Astrocyte (in vitro differentiated cells and primary cell): ENCODE data around the gene SUPT5H. TPM values are rescaled to one million over a fixed set of nuclear protein-coding genes. Genes with fewer than 3 reads are reported as not detected.

Source experiments
- DNase-seq: peaks from one replicate; pipeline ENCODE4 v3.0.0-alpha.2; 2010; ENCODE audit warnings: low read depth
- FAIRE-seq: peaks from 2 replicates; lab custom pipeline; 2011; peaks lifted over from hg19 to GRCh38; lab: Jason Lieb, UNC
- H2AFZ ChIP-seq: 2 replicates; pipeline ENCODE4 v1.6.0; 2012; ENCODE audit warnings: low read depth, low read length, inconsistent platforms
- H3K27ac ChIP-seq: 2 replicates; pipeline ENCODE4 v1.5.1; 2011; ENCODE audit warnings: low read depth, low read length, inconsistent platforms
- H3K27me3 ChIP-seq: 2 replicates; pipeline ENCODE4 v1.6.0; 2011; ENCODE audit warnings: low read length, inconsistent platforms; ENCODE audit not compliant: insufficient read depth
- H3K36me3 ChIP-seq: 2 replicates; pipeline ENCODE4 v1.5.1; 2011; ENCODE audit warnings: low read length, inconsistent platforms; ENCODE audit not compliant: insufficient read depth
- H3K4me1 ChIP-seq: 2 replicates; pipeline ENCODE4 v1.5.1; 2011; ENCODE audit warnings: low read length, inconsistent platforms; ENCODE audit not compliant: insufficient read depth
- H3K4me2 ChIP-seq: 2 replicates; pipeline ENCODE4 v1.6.0; 2012; ENCODE audit warnings: low read length, inconsistent platforms
- H3K4me3 ChIP-seq: 2 replicates; pipeline ENCODE4 v1.5.1; 2011; ENCODE audit warnings: low read depth, mild to moderate bottlenecking, low read length, inconsistent platforms; ENCODE audit not compliant: insufficient read depth
- H3K79me2 ChIP-seq: 2 replicates; pipeline ENCODE4 v1.6.0; 2012; ENCODE audit warnings: mild to moderate bottlenecking, low read length, inconsistent platforms; ENCODE audit not compliant: insufficient read depth
- H3K9ac ChIP-seq: 2 replicates; pipeline ENCODE4 v1.6.0; 2012; ENCODE audit warnings: mild to moderate bottlenecking, low read length, inconsistent platforms
- H3K9me3 ChIP-seq: 2 replicates; pipeline ENCODE4 v1.5.1; 2012; ENCODE audit warnings: low read depth, mild to moderate bottlenecking, low read length, inconsistent platforms; ENCODE audit not compliant: insufficient read depth
- H4K20me1 ChIP-seq: 2 replicates; pipeline ENCODE4 v1.6.0; 2012; ENCODE audit warnings: low read length, inconsistent platforms; ENCODE audit not compliant: insufficient read depth
- H3K27ac Mint-ChIP-seq: one replicate; pipeline ENCODE4 v1.8.0; 2021; ENCODE audit warnings: mild to moderate bottlenecking, mixed read lengths; ENCODE audit not compliant: unreplicated experiment
- H3K27me3 Mint-ChIP-seq: one replicate; pipeline ENCODE4 v1.8.0; 2021; ENCODE audit warnings: low read depth, mixed read lengths; ENCODE audit not compliant: unreplicated experiment
- H3K36me3 Mint-ChIP-seq: one replicate; pipeline ENCODE4 v1.8.0; 2021; ENCODE audit warnings: low read depth, mixed read lengths; ENCODE audit not compliant: unreplicated experiment
- H3K4me1 Mint-ChIP-seq: one replicate; pipeline ENCODE4 v1.8.0; 2021; ENCODE audit warnings: low read depth, mixed read lengths; ENCODE audit not compliant: unreplicated experiment
- H3K4me3 Mint-ChIP-seq: one replicate; pipeline ENCODE4 v1.8.0; 2021; ENCODE audit warnings: mild to moderate bottlenecking, moderate library complexity, mixed read lengths; ENCODE audit not compliant: unreplicated experiment
- H3K9me3 Mint-ChIP-seq: one replicate; pipeline ENCODE4 v1.8.0; 2021; ENCODE audit warnings: mild to moderate bottlenecking, mixed read lengths; ENCODE audit not compliant: unreplicated experiment
- CTCF ChIP-seq: IDR thresholded peaks from 2 replicates; pipeline ENCODE4 v1.5.1; 2011; ENCODE audit warnings: low read depth, mild to moderate bottlenecking, inconsistent platforms, low read length, moderate library complexity; ENCODE audit not compliant: insufficient read depth
- EZH2 ChIP-seq: IDR thresholded peaks from 2 replicates; pipeline ENCODE4 v1.6.1; 2012; ENCODE audit warnings: mild to moderate bottlenecking, low read length, inconsistent platforms; ENCODE audit not compliant: insufficient read depth
- total RNA-seq: library from RNA; stranded (reverse); gene quantifications from 2 replicates; pipeline ENCODE4 v1.2.1, GENCODE V29; 2021

SUPT5H gene
- total RNA-seq, 1 donor from 2014 or later = 171 TPM

- no peaks in the 10 kb centered on the region for H3K27me3 Mint-ChIP-seq
These were observed 19.6 kb upstream of the SUPT5H start for GRCh38 chr19:39425744-39426143.

GRCh38 chr19:39426170-39426569 is 19.2 kb upstream of the SUPT5H start:
- Histone ChIP-seq H3K4me1 (peaks cover 22% of the 10 kb centered on the region), H3K4me2 (no peak overlapping the region), H3K36me3 (peaks cover 14% of the 10 kb centered on the region), H3K9me3 (no peaks in the 10 kb centered on the region), H3K4me3 (no peak overlapping the region), H3K79me2 (peaks cover 12% of the 10 kb centered on the region), H4K20me1 (peaks cover 32% of the 10 kb centered on the region), H3K9ac (peak overlapping the region; percentile 29), H2AFZ (no peak overlapping the region), H3K27me3 (no peaks in the 10 kb centered on the region), H3K27ac (no peak overlapping the region)
- TF ChIP-seq CTCF (no peak), EZH2 (no peak)
- peak overlapping the region; percentile 41 for H3K4me3 Mint-ChIP-seq
- H3K27ac Mint-ChIP-seq = peak overlapping the region; percentile 66
- DNase-seq (no peak), FAIRE-seq (no peak)
- peaks cover 24% of the 10 kb centered on the region for H3K4me1 Mint-ChIP-seq
- H3K27me3 Mint-ChIP-seq = no peaks in the 10 kb centered on the region
- H3K9me3 Mint-ChIP-seq = no peaks in the 10 kb centered on the region
- H3K36me3 Mint-ChIP-seq = peaks cover 31% of the 10 kb centered on the region

More at GRCh38 chr19:39425744-39426143, 19.6 kb upstream of the SUPT5H start:
- H3K4me3 ChIP-seq = no peak overlapping the region
- peaks cover 21% of the 10 kb centered on the region for H3K4me1 Mint-ChIP-seq
- H3K9me3 ChIP-seq = no peaks in the 10 kb centered on the region
- H3K9me3 Mint-ChIP-seq = no peaks in the 10 kb centered on the region
- H3K4me3 Mint-ChIP-seq = no peak overlapping the region
- no peak for DNase-seq
- peaks cover 14% of the 10 kb centered on the region for H3K36me3 ChIP-seq
- peaks cover 30% of the 10 kb centered on the region for H3K36me3 Mint-ChIP-seq
- no peaks in the 10 kb centered on the region for H3K27me3 ChIP-seq
- no peak overlapping the region for H3K9ac ChIP-seq
- H3K27ac Mint-ChIP-seq = peak overlapping the region; percentile 2
- peaks cover 19% of the 10 kb centered on the region for H3K4me1 ChIP-seq
- peaks cover 34% of the 10 kb centered on the region for H4K20me1 ChIP-seq
- H3K27ac ChIP-seq = no peak overlapping the region
- H2AFZ ChIP-seq = no peak overlapping the region
- no peak for FAIRE-seq
- no peak overlapping the region for H3K4me2 ChIP-seq
- TF ChIP-seq CTCF (no peak), EZH2 (no peak)
- H3K79me2 ChIP-seq = peaks cover 16% of the 10 kb centered on the region

GRCh38 chr19:39427707-39428106 is 17.7 kb upstream of the SUPT5H start:
- DNase-seq = no peak
- Histone ChIP-seq H3K27ac (peak overlapping the region; percentile 99), H3K9ac (peak overlapping the region; percentile 84), H4K20me1 (peaks cover 35% of the 10 kb centered on the region), H3K4me3 (no peak overlapping the region), H3K36me3 (peaks cover 16% of the 10 kb centered on the region), H2AFZ (no peak overlapping the region), H3K9me3 (no peaks in the 10 kb centered on the region), H3K4me2 (peak overlapping the region; percentile 68), H3K79me2 (peaks cover 14% of the 10 kb centered on the region), H3K27me3 (no peaks in the 10 kb centered on the region), H3K4me1 (peaks cover 24% of the 10 kb centered on the region)
- H3K27me3 Mint-ChIP-seq = no peaks in the 10 kb centered on the region
- H3K27ac Mint-ChIP-seq = peak overlapping the region; percentile 97
- H3K9me3 Mint-ChIP-seq = no peaks in the 10 kb centered on the region
- peaks cover 24% of the 10 kb centered on the region for H3K4me1 Mint-ChIP-seq
- H3K4me3 Mint-ChIP-seq = no peak overlapping the region
- TF ChIP-seq CTCF = no peak
- TF ChIP-seq EZH2 = no peak
- no peak for FAIRE-seq
- H3K36me3 Mint-ChIP-seq = peaks cover 26% of the 10 kb centered on the region
